ENCODE data around the gene PKM.

PKM gene

GRCh38 chr15:72200395-72201237 is 30.4 kb downstream of the PKM start:
- DNase-seq (ENCODE audit: low read depth in 2 of 2): no peak

DNA sequence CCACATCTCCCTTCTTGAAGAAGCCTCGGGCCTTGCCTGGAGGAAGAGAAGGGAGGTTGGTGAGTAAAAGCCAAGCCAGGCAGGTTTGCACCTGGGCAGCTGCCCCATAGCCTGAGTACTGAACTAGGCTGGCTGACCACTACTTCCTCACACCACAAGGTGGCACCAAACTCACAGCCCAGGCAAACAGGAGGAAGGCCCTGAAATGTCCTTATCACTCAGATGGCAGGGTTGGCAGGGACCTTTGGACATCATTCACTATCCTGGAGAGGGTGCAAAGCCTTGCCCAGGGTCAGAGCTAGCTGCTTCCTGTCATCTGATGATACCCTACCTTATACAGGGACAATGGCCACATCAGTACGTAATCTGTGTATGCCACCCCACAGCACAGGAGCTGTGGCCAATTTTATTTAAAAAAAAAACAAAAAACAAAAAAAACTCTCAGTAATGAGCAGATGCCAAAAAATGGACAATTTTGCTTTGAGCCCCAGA is 31.2 kb downstream of the PKM start:
- DNase-seq (ENCODE audit: low read depth in 2 of 2): peak; percentile 41 to 47

- no peak for DNase-seq (ENCODE audit: low read depth in 2 of 2)
These were observed 31.8 kb downstream of the PKM start for GRCh38 chr15:72199205-72199515.

DNA sequence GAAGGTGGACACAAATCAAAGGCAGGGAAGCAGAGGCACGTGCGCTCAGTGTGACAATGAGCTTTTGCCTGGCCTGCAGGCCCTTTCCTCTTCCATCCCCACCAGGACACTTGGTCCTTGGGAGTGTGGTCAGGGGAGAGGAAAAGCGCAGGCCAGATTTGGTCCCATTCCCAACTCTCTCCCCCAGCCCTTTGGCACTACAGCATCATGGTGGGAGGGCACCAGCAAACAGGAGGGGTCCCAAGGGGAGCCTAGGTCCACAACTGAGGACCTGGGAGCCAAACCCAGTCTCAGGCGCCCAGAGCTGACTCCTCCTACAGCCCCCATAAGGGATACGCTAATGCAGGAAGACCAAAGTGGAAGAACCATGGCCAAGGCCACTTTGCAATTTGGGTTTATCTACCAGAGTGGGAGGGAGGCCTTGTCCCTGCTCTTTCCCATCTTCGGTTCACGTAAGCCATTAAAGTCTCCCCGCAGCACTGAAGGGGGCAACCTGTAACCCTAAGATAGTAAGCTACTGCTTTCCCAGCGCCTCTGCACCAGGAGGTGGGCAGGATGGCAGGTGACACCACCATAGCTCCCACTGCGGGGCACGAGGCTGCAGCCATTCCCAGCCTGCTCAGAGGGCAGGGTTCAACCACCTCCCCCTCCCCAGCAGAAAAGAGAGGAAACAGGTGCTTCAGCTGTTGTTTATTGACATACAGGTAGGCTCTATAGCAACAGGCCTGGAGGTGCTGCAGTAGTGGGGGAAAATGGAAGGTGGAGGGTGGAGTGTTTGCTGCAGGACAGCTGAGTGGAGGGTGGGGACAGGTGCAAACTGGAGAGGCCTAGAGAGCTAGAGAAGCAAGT is 32.4 kb downstream of the PKM start:
- DNase-seq (ENCODE audit: low read depth in 2 of 2): no peak

DNA sequence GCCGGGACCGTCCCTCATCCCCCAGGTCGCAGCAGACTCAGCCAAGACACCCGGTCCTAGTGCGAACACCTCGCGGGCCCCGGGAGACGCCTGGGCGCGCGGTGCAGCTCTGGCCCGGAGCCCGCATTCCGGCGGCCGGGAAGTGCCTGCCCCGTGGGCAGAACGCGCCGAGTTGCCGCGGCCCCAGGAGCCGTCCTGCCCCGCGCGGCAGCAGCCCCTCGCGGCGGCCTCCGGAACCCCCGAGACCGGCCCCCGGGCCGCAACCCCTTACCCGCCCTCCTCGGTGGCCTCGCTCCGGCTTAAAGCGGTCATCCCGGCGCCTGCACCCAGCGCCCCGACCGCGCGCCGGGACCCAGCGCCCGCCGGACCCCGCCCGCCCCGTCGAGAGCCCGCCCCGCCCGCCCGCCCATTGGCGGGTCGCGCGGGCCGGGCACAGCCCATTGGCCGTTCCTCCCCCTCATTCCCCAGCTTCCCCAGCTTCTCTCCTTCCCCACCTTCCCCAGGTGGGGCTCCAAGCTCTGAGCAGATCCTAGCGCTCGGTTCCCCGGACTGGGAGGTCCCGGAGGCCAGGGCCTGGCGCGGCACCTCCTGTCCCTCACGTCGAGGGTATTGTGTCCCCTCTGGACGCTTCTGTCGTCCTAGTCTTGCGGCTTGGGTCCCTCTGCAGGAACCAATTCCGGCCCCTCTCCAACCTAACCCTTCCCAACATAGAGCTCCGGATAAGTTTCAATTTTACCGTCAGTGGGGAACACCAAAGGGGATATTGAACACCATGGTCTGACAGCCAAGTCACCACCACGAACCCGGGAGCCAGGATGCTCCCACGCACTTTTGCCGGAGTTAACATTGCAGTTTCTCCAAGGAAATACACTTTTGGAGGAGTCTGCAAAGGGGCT is 33.3 kb downstream of the PKM start, which contains the start of gene GRAMD2A:
GRAMD2A (minus strand) TSS at position 328 of the 896 bp plus-strand sequence.
- DNase-seq (ENCODE audit: low read depth in 2 of 2): no peak

GRCh38 chr15:72197041-72197459 is 33.9 kb downstream of the PKM start:
- DNase-seq (ENCODE audit: low read depth in 2 of 2): no peak

DNA sequence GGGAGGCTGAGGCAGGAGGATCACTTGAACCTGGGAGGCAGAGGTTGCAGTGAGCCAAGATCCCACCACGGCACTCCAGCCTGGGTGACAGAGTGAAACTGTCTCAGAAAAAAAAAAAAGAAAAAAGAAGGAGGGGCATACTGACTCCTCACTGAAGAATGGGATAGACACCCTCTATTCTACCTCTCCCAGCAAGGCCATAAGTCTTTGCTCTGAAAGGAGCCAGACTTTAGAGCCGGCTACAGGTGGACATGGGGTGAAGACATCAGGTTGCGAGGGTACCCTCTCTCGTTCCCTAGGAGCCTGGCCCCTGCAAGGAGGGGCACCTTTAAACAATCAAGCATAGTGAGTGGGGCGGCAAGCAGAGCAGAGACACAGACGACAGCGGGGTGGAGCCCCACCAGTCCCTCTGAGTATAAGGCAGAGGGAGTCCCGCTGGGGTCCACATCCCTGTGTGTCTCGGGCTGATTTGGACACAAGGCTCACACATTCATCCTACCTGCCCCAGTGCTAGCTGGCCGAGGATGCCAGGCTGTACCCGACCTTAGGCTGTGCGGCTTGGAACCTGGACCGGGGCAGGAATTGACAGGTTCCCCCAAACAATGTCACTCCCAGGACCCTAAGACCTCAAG is 34.5 kb downstream of the PKM start:
- DNase-seq (ENCODE audit: low read depth in 2 of 2): no peak

GRCh38 chr15:72195101-72195511 is 35.9 kb downstream of the PKM start:
- no peak for DNase-seq (ENCODE audit: low read depth in 2 of 2)

GRCh38 chr15:72193836-72194396 is 37.1 kb downstream of the PKM start:
- DNase-seq (ENCODE audit: low read depth in 2 of 2): no peak

- no peak for DNase-seq (ENCODE audit: low read depth in 2 of 2)
These were observed 38.6 kb downstream of the PKM start for GRCh38 chr15:72192416-72192815.

DNA sequence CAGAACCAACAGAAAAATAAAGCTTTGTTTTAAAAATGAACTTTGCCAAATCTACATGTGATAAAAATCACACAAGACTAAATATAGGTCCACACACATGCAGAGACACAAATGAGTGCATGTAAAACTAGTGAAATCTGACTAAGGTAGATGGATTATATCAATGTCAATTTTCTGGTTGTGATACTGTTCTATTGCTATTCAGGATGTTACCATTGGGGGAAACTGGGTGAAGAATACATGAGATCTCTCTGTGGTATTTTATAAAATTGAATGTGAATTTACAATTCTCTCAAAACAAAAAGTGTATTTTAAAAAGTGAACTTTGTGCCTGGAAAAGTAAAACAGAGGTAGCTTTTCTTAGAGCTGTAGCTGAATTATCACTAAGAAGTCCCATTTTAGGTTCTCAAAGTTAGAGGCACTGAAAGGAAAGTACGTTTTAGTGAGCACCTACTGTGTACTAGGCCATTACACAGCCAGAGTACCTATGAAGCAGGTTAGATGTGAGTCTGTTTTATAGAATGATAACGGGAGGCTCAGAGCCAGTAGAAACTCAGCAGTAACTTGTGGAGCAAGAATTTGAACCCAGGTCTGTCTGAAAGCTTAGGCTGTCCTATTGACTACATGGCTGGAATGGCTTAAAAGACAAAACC is 41.6 kb downstream of the PKM start:
- no peak for DNase-seq (ENCODE audit: low read depth in 2 of 2)

- no peak for DNase-seq (ENCODE audit: low read depth in 2 of 2)
These were observed 46.7 kb downstream of the PKM start for GRCh38 chr15:72184165-72184811.

- DNase-seq (ENCODE audit: low read depth in 2 of 2): no peak
These were observed 47.2 kb downstream of the PKM start for GRCh38 chr15:72183781-72184164.

GRCh38 chr15:72182673-72183072 is 48.3 kb downstream of the PKM start:
- no peak for DNase-seq (ENCODE audit: low read depth in 2 of 2)

DNA sequence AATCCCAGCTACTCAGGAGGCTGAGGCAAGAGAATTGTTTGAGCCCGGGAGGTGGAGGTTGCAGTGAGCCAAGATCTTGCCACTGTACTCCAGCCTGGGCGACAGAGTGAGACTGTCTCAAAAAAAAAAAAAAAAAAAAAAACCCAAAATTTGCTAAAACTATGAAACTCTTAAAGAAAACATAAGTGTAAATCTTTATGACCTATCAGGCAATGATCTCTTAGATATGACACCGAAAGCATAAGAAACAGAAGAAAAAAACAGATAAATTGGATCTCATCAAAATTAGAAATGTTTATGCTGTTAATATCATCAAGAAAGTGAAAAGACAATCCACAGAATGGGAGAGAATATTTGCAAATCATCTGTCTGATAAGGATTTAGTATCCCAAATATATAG is 48.7 kb downstream of the PKM start:
- no peak for DNase-seq (ENCODE audit: low read depth in 2 of 2)

GRCh38 chr15:72180761-72181324 is 50.1 kb downstream of the PKM start:
- DNase-seq (ENCODE audit: low read depth in 2 of 2): no peak

GRCh38 chr15:72179950-72180581 is 50.9 kb downstream of the PKM start:
- no peak for DNase-seq (ENCODE audit: low read depth in 2 of 2)

GRCh38 chr15:72178976-72179585 is 51.9 kb downstream of the PKM start:
- no peak for DNase-seq (ENCODE audit: low read depth in 2 of 2)

DNA sequence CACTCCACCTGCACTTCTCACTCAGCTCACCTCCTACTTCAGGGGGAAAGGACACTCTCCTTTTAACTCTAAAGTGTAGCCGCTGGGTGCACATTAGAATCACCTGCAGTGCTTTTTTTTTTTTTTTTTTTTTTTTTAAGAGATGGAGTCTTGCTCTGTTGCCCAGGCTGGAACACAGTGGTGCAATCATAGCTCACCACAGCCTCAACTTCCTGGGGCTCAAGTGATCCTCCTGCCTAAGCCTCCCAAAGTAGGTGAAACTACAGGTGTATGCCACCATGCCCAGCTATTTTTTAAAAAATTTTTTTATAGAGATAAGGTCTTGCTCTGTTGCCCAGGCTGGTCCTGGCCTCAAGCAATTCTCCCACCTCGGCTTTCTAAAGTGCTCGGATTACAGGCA is 54.2 kb downstream of the PKM start:
- DNase-seq (ENCODE audit: low read depth in 2 of 2): no peak

All from activated CD8-positive, alpha-beta memory T cell treated with anti-CD3 and anti-CD28 coated beads for 4 hours (primary cell).